GM23248 (cell line): ENCODE measurements around the gene PPP1R1B.

ENCODE experiments used
- EZH2 ChIP-seq: fragments of 200-600 bp; sonication (generic); IDR thresholded peaks from 2 replicates; pipeline ENCODE4 v1.6.1; 2018; ENCODE audit warnings: antibody characterized with exemption, mild to moderate bottlenecking; ENCODE audit not compliant: insufficient read depth, poor library complexity, severe bottlenecking
- EZH2phosphoT487 ChIP-seq: fragments of 200-600 bp; sonication (generic); IDR thresholded peaks from 2 replicates; pipeline ENCODE4 v1.6.1; 2018; ENCODE audit warnings: antibody characterized with exemption, moderate library complexity, mild to moderate bottlenecking, low read depth; ENCODE audit not compliant: insufficient read depth

DNA sequence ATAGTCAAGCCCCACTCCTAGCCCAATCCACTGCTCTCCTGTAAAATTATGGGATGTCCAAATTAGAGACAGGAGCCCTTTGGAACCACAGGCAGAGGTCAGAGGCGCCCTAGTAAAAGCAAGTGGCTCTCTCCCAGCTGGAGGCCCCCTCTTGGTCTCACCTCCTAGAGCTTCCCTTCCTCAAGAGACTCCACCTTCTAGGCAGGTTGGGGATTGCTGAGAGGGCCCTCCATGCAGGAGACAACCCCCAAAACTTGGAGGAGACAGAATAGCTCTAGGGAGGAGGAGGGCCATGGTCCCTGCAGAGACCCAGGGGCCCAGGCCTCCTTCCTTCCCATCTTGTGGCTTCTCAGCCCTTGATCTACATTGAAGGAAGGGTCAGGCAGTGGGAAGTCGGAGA, 48.5 kb upstream of the PPP1R1B start:
- TF ChIP-seq EZH2 (no peak), EZH2phosphoT487 (no peak)
